CD4-positive, alpha-beta memory T cell (primary cell): ENCODE results near the gene OSBPL8. TPM values are rescaled to one million over a fixed set of nuclear protein-coding genes. Genes with fewer than 3 reads are reported as not detected.

Experiments
- CTCF ChIA-PET: fragments of 350-600 bp; sonication (Branson Sonifier 250); formaldehyde crosslinking; loops from one replicate; lab custom pipeline; 2021; ENCODE audit warnings: inconsistent platforms; ENCODE audit not compliant: partially characterized antibody; lab: Charles Lee
- POLR2A ChIA-PET: fragments of 350-600 bp; sonication (Branson Sonifier 250); formaldehyde crosslinking; loops from one replicate; lab custom pipeline; 2021; ENCODE audit not compliant: partially characterized antibody; lab: Charles Lee
- DNase-seq, 5 donors: peaks; one replicate each; pipeline versions ENCODE4 v3.0.0 to v3.0.0-alpha.2; 2020 to 2022; ENCODE audit warnings: mixed read lengths in 1 of 5
- H3K27ac ChIP-seq: one replicate; pipeline ENCODE4 v1.7.0; 2013; ENCODE audit warnings: low read depth, low read length
- H3K27me3 ChIP-seq: 2 replicates; pipeline ENCODE4 v1.7.0; 2013; ENCODE audit warnings: mild to moderate bottlenecking, low read length, moderate library complexity; ENCODE audit not compliant: insufficient read depth
- H3K36me3 ChIP-seq: 2 replicates; pipeline ENCODE4 v1.7.0; 2013; ENCODE audit warnings: mild to moderate bottlenecking, low read length, moderate library complexity; ENCODE audit not compliant: insufficient read depth
- H3K4me1 ChIP-seq: 2 replicates; pipeline ENCODE4 v1.7.0; 2013; ENCODE audit warnings: mild to moderate bottlenecking, low read length, moderate library complexity; ENCODE audit not compliant: insufficient read depth
- H3K4me3 ChIP-seq, 2 donors: one replicate each; pipeline ENCODE4 v1.7.0; 2013; ENCODE audit warnings: low read length in 2 of 2, mild to moderate bottlenecking in 1 of 2
- H3K9me3 ChIP-seq, 2 donors: one replicate each; pipeline ENCODE4 v1.7.0; 2013; ENCODE audit warnings: low read length in 2 of 2, control low read depth in 1 of 2; ENCODE audit not compliant: control insufficient read depth in 1 of 2
- H3K27ac Mint-ChIP-seq, 7 donors: one replicate each; pipeline ENCODE4 v1.8.0; 2020 to 2021; ENCODE audit warnings: mixed read lengths in 7 of 7, mild to moderate bottlenecking in 6 of 7, inconsistent platforms in 3 of 7, moderate library complexity in 3 of 7
- H3K27me3 Mint-ChIP-seq, 2 donors: one replicate each; pipeline ENCODE4 v1.8.0; 2020 to 2021; ENCODE audit warnings: mixed read lengths in 2 of 2
- H3K36me3 Mint-ChIP-seq, 2 donors: one replicate each; pipeline ENCODE4 v1.8.0; 2020 to 2021; ENCODE audit warnings: mixed read lengths in 2 of 2, inconsistent platforms in 1 of 2, mild to moderate bottlenecking in 1 of 2
- H3K4me1 Mint-ChIP-seq, 4 donors: one replicate each; pipeline ENCODE4 v1.8.0; 2020 to 2021; ENCODE audit warnings: mixed read lengths in 4 of 4, mild to moderate bottlenecking in 1 of 4
- H3K4me3 Mint-ChIP-seq, 8 donors: one replicate each; pipeline ENCODE4 v1.8.0; 2020 to 2021; ENCODE audit warnings: mixed read lengths in 8 of 8, mild to moderate bottlenecking in 7 of 8, moderate library complexity in 6 of 8, inconsistent platforms in 3 of 8
- H3K9me3 Mint-ChIP-seq, 8 donors: one replicate each; pipeline ENCODE4 v1.8.0; 2020 to 2021; ENCODE audit warnings: mixed read lengths in 8 of 8, mild to moderate bottlenecking in 5 of 8, inconsistent platforms in 3 of 8, moderate library complexity in 1 of 8
- intact Hi-C: fragments of 100-400 bp; cut with micrococcal nuclease; formaldehyde crosslinking; loops from one replicate; pipeline ENCODE4 v1.15.1; 2023
- polyA plus RNA-seq, 2 donors: library from polyadenylated mRNA; unstranded; fragments of 300-500 nt; fragmentation: Illumina TruSeq; gene quantifications; one replicate each; pipeline ENCODE4 v1.2.3, GENCODE V29; 2021
- total RNA-seq, 2 experiments: library from RNA; stranded (reverse); gene quantifications; one replicate each; pipeline ENCODE4 v1.2.3, GENCODE V29; 2021

OSBPL8 gene
- total and polyA plus RNA-seq, 4 experiments from 2014 or later, result 126 to 143 (median 129) TPM

DNA sequence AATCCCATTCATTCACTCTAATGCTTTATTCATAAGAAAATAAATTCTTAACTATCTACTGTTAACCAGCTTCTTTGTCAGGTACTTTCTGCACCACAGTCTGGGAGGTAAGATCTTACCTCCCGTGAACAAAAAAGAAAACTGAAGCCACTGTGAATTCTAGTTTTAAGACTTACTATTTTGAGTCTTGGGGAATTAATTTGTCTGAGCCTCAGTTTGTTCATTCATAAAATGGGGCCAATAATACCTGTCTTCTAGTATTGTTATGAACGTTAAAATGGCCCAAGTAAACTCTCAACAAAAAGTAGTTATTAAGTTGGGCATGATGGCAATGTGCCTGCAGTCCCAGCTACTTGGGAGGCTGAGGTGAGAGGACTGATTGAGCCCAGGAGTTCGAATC lies 151.9 kb downstream of the OSBPL8 start:
- Histone ChIP-seq H3K9me3 (no peaks in the 10 kb centered on the region), H3K4me3 (no peak overlapping the region), H3K4me1 (no peaks in the 10 kb centered on the region), H3K27ac (no peak overlapping the region), H3K36me3 (peaks cover 4% of the 10 kb centered on the region), H3K27me3 (no peaks in the 10 kb centered on the region)
- ChIA-PET CTCF (interaction anchor here (0.9 to 1.5 kb wide), 6 partner anchors 11 to 881 kb away, joined by 3 to 6 read pairs (median 4); partner anchors contain the start of gene BBS10), POLR2A (no interaction called here)
- H3K36me3 Mint-ChIP-seq, result peaks cover 14 to 21% of the 10 kb centered on the region in 2 donors
- H3K9me3 Mint-ChIP-seq, result no peaks in the 10 kb centered on the region
- no peak overlapping the region for H3K27ac Mint-ChIP-seq
- no peaks in the 10 kb centered on the region for H3K27me3 Mint-ChIP-seq
- peaks cover 0 to 11% (median 5%) of the 10 kb centered on the region in 4 donors for H3K4me1 Mint-ChIP-seq
- intact Hi-C loops, result no loop called here
- no peak for DNase-seq
- H3K4me3 Mint-ChIP-seq, result no peak overlapping the region

DNA sequence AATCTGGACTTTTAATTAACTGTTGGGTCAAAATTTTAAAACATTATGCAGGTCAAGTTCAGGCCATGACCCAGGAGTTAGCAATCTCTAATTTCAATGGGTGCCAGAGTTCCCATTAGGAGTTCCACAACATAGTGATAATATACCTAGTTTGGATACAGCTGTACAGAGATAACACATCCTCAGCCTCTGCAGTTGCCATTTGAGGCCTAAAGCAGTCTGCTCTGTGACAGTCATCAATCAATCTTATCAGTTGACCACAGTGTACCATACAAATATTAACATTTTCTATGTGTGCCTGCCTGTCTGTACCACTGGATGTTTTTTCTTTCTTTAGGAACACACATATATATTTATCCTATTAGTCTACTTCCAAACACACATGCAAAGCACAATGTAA lies 157.3 kb downstream of the OSBPL8 start:
- H3K27ac ChIP-seq, result no peak overlapping the region
- no peak overlapping the region for H3K4me3 ChIP-seq
- CTCF ChIA-PET, result no interaction called here
- peaks cover 0 to 3% (median 0%) of the 10 kb centered on the region in 4 donors for H3K4me1 Mint-ChIP-seq
- no peak for DNase-seq
- H3K9me3 Mint-ChIP-seq, result no peaks in the 10 kb centered on the region
- H3K36me3 ChIP-seq, result peaks cover 5% of the 10 kb centered on the region
- H3K4me3 Mint-ChIP-seq, result no peak overlapping the region
- intact Hi-C loops, result no loop called here
- no peaks in the 10 kb centered on the region for H3K4me1 ChIP-seq
- no peaks in the 10 kb centered on the region for H3K27me3 ChIP-seq
- peaks cover 13 to 57% of the 10 kb centered on the region in 2 donors for H3K36me3 Mint-ChIP-seq
- H3K9me3 ChIP-seq, result no peaks in the 10 kb centered on the region
- H3K27me3 Mint-ChIP-seq, result no peaks in the 10 kb centered on the region
- no peak overlapping the region for H3K27ac Mint-ChIP-seq
- POLR2A ChIA-PET, result no interaction called here

- intact Hi-C loops, result no loop called here
- Mint-ChIP-seq H3K4me3 (no peak overlapping the region), H3K9me3 (no peaks in the 10 kb centered on the region), H3K27ac (peak overlapping the region in 2 of 7 donors; percentile 38 to 67), H3K27me3 (no peaks in the 10 kb centered on the region), H3K4me1 (no peaks in the 10 kb centered on the region), H3K36me3 (peaks cover 4 to 53% of the 10 kb centered on the region in 2 donors)
- POLR2A ChIA-PET, result no interaction called here
- no peaks in the 10 kb centered on the region for H3K27me3 ChIP-seq
- CTCF ChIA-PET, result interaction anchor here (1.5 kb wide), 1 partner anchor 187 kb away, joined by 3 read pairs; no protein-coding TSS in a partner anchor
- H3K4me3 ChIP-seq, result no peak overlapping the region
- H3K36me3 ChIP-seq, result peaks cover 5% of the 10 kb centered on the region
- no peaks in the 10 kb centered on the region for H3K9me3 ChIP-seq
- no peak for DNase-seq
- no peak overlapping the region for H3K27ac ChIP-seq
- no peaks in the 10 kb centered on the region for H3K4me1 ChIP-seq
These were observed 159.4 kb downstream of the OSBPL8 start for GRCh38 chr12:76400136-76400535.

DNA sequence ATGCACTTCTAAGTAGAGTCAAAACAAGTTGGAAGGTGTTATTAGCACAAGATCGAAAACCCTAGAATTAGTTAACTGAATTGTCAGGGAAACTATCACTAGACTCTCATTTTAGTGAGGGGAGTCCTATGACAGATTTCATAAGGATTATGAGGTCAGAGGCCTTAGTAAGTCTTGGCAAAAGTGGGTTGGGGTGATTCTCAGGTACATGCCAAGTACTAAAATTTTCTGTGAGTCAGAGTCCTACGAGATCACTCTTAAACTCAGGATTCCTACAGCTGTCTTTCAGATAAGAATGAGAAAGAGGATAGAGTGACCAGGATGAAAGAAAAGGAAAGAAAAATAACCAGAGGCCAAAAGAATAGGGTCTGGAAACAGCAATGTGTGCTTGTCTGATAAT lies 160.5 kb downstream of the OSBPL8 start:
- Histone ChIP-seq H3K4me3 (no peak overlapping the region), H3K36me3 (peaks cover 5% of the 10 kb centered on the region), H3K27me3 (no peaks in the 10 kb centered on the region), H3K4me1 (no peaks in the 10 kb centered on the region), H3K27ac (no peak overlapping the region), H3K9me3 (no peaks in the 10 kb centered on the region)
- peaks cover 13 to 58% of the 10 kb centered on the region in 2 donors for H3K36me3 Mint-ChIP-seq
- no peak overlapping the region for H3K4me3 Mint-ChIP-seq
- H3K27me3 Mint-ChIP-seq, result no peaks in the 10 kb centered on the region
- DNase-seq, result no peak
- H3K27ac Mint-ChIP-seq, result peak overlapping the region in 1 of 7 donors; percentile 73
- H3K4me1 Mint-ChIP-seq, result no peaks in the 10 kb centered on the region
- ChIA-PET CTCF (interaction anchor here (1.5 kb wide), 1 partner anchor 188 kb away, joined by 3 read pairs; no protein-coding TSS in a partner anchor), POLR2A (no interaction called here)
- H3K9me3 Mint-ChIP-seq, result no peaks in the 10 kb centered on the region
- intact Hi-C loops, result loop anchor here (5.0 kb wide), 2 partner anchors 58 to 188 kb away; no protein-coding TSS in a partner anchor

- no peaks in the 10 kb centered on the region for H3K9me3 Mint-ChIP-seq
- DNase-seq, result no peak
- H3K4me1 ChIP-seq, result no peaks in the 10 kb centered on the region
- H3K27ac ChIP-seq, result no peak overlapping the region
- CTCF ChIA-PET, result no interaction called here
- no peak overlapping the region for H3K4me3 Mint-ChIP-seq
- no peaks in the 10 kb centered on the region for H3K27me3 Mint-ChIP-seq
- H3K27ac Mint-ChIP-seq, result peak overlapping the region in 1 of 7 donors; percentile 13
- H3K27me3 ChIP-seq, result no peaks in the 10 kb centered on the region
- intact Hi-C loops, result loop anchor here (5.0 kb wide), 2 partner anchors 59 to 189 kb away; no protein-coding TSS in a partner anchor
- H3K4me3 ChIP-seq, result no peak overlapping the region
- peaks cover 5% of the 10 kb centered on the region for H3K36me3 ChIP-seq
- peaks cover 15 to 57% of the 10 kb centered on the region in 2 donors for H3K36me3 Mint-ChIP-seq
- POLR2A ChIA-PET, result no interaction called here
- H3K9me3 ChIP-seq, result no peaks in the 10 kb centered on the region
- no peaks in the 10 kb centered on the region for H3K4me1 Mint-ChIP-seq
These were observed 161.5 kb downstream of the OSBPL8 start for GRCh38 chr12:76398106-76398505.

GRCh38 chr12:76391461-76391860 lies 168.1 kb downstream of the OSBPL8 start:
- H3K36me3 ChIP-seq, result peaks cover 25% of the 10 kb centered on the region
- POLR2A ChIA-PET, result no interaction called here
- H3K27ac Mint-ChIP-seq, result peak overlapping the region in 3 of 7 donors; percentile 18 to 44 (median 21)

GRCh38 chr12:76387614-76388013 lies 172.0 kb downstream of the OSBPL8 start:
- ChIA-PET CTCF (interaction anchor here (1.4 kb wide), 1 partner anchor 13 kb away, joined by 3 read pairs; no protein-coding TSS in a partner anchor), POLR2A (interaction anchor here (0.7 kb wide), 1 partner anchor 303 kb away, joined by 3 read pairs; the partner anchor contains the start of gene NAP1L1)
- H3K4me3 ChIP-seq, result no peak overlapping the region
- Mint-ChIP-seq H3K4me3 (no peak overlapping the region), H3K4me1 (peaks cover 0 to 3% (median 1%) of the 10 kb centered on the region in 4 donors), H3K27ac (no peak overlapping the region), H3K36me3 (peaks cover 61 to 81% of the 10 kb centered on the region in 2 donors), H3K27me3 (no peaks in the 10 kb centered on the region), H3K9me3 (no peaks in the 10 kb centered on the region)
- DNase-seq, result no peak
- intact Hi-C loops, result no loop called here
- H3K27me3 ChIP-seq, result no peaks in the 10 kb centered on the region
- no peaks in the 10 kb centered on the region for H3K9me3 ChIP-seq
- peaks cover 33% of the 10 kb centered on the region for H3K36me3 ChIP-seq
- H3K4me1 ChIP-seq, result no peaks in the 10 kb centered on the region
- no peak overlapping the region for H3K27ac ChIP-seq

More at GRCh38 chr12:76391461-76391860, 168.1 kb downstream of the OSBPL8 start:
- intact Hi-C loops, result no loop called here
- Mint-ChIP-seq H3K4me1 (peaks cover 0 to 3% (median 1%) of the 10 kb centered on the region in 4 donors), H3K4me3 (peak overlapping the region in 1 of 8 donors; percentile 2), H3K9me3 (no peaks in the 10 kb centered on the region), H3K27me3 (no peaks in the 10 kb centered on the region), H3K36me3 (peaks cover 57 to 73% of the 10 kb centered on the region in 2 donors)
- Histone ChIP-seq H3K27ac (no peak overlapping the region), H3K4me3 (no peak overlapping the region), H3K4me1 (no peaks in the 10 kb centered on the region), H3K9me3 (no peaks in the 10 kb centered on the region), H3K27me3 (no peaks in the 10 kb centered on the region)
- CTCF ChIA-PET, result no interaction called here
- DNase-seq, result no peak
